NK-92 treated with Interleukin-12 subunit alpha and Interleukin-12 subunit beta, amount 100 ng/mL, for 24 hours (cell line): ENCODE results near the gene DUSP16.
A peak's percentile ranks its signal among the peaks of the same experiment; 100 is the strongest.
"Not testable (repeated sequence)": the region's sequence is repeated elsewhere in the genome, so short reads cannot be mapped to it uniquely, and the experiment has no call there.

Experiments
- DNase-seq: peaks from one replicate; lab custom pipeline; 2025; lab: John Stamatoyannopoulos, UW

Gene DUSP16

GRCh38 chr12:12583510-12584178 is 21.0 kb upstream of the DUSP16 start:
- no peak for DNase-seq

GRCh38 chr12:12582895-12583303 is 20.2 kb upstream of the DUSP16 start:
- DNase-seq: no peak

GRCh38 chr12:12582193-12582881 is 19.7 kb upstream of the DUSP16 start:
- no peak for DNase-seq

- not testable (repeated sequence) for DNase-seq
These were observed 18.1 kb upstream of the DUSP16 start for GRCh38 chr12:12580716-12581115.

GRCh38 chr12:12577786-12578185 is 15.1 kb upstream of the DUSP16 start:
- no peak for DNase-seq

GRCh38 chr12:12572659-12573058 is 10.0 kb upstream of the DUSP16 start:
- no peak for DNase-seq

- DNase-seq: not testable (repeated sequence)
These were observed 3.3 kb upstream of the DUSP16 start for GRCh38 chr12:12565971-12566370.

- DNase-seq: no peak
These were observed 2.2 kb upstream of the DUSP16 start for GRCh38 chr12:12564911-12565310.

GRCh38 chr12:12563290-12563928 is 746 bp upstream of the DUSP16 start:
- no peak for DNase-seq

- no peak for DNase-seq
These were observed 613 bp downstream of the DUSP16 start for GRCh38 chr12:12562016-12562483.

- peak; percentile 11 for DNase-seq
These were observed 1.2 kb downstream of the DUSP16 start for GRCh38 chr12:12561371-12562015.

- DNase-seq: peak; percentile 24
These were observed 1.9 kb downstream of the DUSP16 start for GRCh38 chr12:12560587-12561370.

GRCh38 chr12:12559719-12560296 is 2.9 kb downstream of the DUSP16 start:
- DNase-seq: no peak

GRCh38 chr12:12558291-12558690 is 4.4 kb downstream of the DUSP16 start:
- DNase-seq: no peak

- DNase-seq: no peak
These were observed 4.9 kb downstream of the DUSP16 start for GRCh38 chr12:12557733-12558132.

GRCh38 chr12:12555656-12556055 is 7.0 kb downstream of the DUSP16 start:
- DNase-seq: no peak

GRCh38 chr12:12553208-12553785 is 9.4 kb downstream of the DUSP16 start:
- DNase-seq: no peak

- no peak for DNase-seq
These were observed 11.5 kb downstream of the DUSP16 start for GRCh38 chr12:12551115-12551514.

GRCh38 chr12:12550277-12550676 is 12.4 kb downstream of the DUSP16 start:
- DNase-seq: no peak

- no peak for DNase-seq
These were observed 13.2 kb downstream of the DUSP16 start for GRCh38 chr12:12549426-12549825.

GRCh38 chr12:12548713-12549112 is 13.9 kb downstream of the DUSP16 start:
- no peak for DNase-seq
